Epithelial cell of proximal tubule (primary cell): ENCODE data around the gene LSG1. TPM values are rescaled to one million over a fixed set of nuclear protein-coding genes. Genes with fewer than 3 reads are reported as not detected.

Experiments
- DNase-seq: peaks from one replicate; pipeline ENCODE4 v3.0.0-alpha.2; 2011; ENCODE audit warnings: low read depth
- H3K4me3 ChIP-seq: 2 replicates; pipeline ENCODE4 v1.5.1; 2011; ENCODE audit warnings: low read depth, mild to moderate bottlenecking, low read length
- total RNA-seq: library from RNA; depleted of rRNA; stranded (reverse); fragments of >200 nt; gene quantifications from 2 replicates; pipeline ENCODE4 v1.2.3, GENCODE V29; 2015
- TF ChIP-seq, protein P1 (sequence below): conservative IDR thresholded peaks from 2 replicates; pipeline ENCODE4 v1.5.1; 2012; ENCODE audit warnings: low read depth, mild to moderate bottlenecking, low read length

The LSG1 gene
- total RNA-seq: 29.1 and 29.7 TPM in 2 replicates

DNA sequence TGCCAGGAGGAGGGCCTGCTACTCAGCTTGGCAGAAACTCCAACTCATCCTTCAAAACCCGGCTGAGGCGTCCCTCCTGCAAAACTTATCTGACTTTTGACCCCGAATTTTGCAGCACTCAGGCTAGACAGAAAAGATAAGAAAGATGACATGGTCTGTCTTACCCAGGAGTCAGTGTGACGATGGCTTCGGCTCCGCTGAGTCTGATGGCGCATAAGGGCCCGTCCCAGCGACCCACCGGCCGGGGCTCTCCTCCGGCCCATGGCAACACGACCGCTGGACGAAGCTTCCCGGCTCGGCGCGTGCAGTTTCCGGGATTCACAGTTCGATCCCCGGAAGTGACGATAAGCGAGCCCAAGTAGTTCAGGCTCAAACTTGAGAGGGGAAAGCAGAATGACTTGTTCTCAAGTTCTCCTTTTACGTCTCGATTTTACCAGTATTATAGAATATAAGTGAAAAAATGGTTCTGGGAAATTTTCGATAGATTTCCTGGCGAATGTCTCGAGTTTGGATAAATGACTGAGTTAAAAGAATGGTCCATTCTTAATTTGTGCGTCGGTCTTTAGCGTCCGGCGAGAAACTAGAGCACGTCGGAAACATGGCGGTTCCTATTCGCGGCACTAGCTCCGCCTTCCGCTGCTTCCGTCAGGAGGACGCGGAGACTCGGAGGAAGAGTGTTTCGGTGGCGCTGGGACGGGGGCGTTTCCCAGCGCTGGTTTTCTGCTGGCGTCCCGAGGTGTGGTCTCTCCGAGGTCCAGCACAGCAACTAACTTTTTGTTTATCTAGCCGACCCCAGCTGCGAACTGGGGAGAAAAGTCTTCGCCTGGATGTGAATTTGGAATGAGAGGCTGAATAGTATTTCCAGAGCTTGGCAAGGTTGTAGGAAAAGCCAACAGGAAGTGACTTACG, at the start of gene LSG1:
TSS of gene LSG1 (minus strand) at position 292 of the 909 bp plus-strand sequence. CDS start at position 263, 29 bp downstream.
- DNase-seq: peak; percentile 87
- H3K4me3 ChIP-seq: peak within 1 kb of the TSS; percentile 100

DNA sequence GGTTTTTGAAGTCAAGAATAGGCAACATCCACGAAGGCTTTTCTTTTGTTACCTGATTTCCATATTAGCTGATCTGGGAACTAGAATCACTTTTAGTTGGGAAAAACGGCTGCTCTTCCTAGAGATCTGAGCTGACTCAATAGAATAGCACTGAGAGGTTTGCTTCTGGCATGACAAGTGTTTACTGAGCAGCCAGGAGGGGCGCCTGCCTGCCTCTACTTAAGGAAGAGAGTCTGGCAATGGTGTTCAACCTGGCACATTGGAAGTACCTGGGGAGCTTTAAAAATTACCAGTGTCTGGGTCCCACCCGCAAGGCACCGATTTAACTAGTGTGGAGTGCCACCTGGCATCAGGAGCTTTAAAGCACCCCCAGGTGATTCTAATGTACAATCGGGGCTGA, 48.1 kb upstream of the LSG1 start:
- no peak overlapping the region for H3K4me3 ChIP-seq
- no peak for DNase-seq
- TF ChIP-seq, protein P1, sequence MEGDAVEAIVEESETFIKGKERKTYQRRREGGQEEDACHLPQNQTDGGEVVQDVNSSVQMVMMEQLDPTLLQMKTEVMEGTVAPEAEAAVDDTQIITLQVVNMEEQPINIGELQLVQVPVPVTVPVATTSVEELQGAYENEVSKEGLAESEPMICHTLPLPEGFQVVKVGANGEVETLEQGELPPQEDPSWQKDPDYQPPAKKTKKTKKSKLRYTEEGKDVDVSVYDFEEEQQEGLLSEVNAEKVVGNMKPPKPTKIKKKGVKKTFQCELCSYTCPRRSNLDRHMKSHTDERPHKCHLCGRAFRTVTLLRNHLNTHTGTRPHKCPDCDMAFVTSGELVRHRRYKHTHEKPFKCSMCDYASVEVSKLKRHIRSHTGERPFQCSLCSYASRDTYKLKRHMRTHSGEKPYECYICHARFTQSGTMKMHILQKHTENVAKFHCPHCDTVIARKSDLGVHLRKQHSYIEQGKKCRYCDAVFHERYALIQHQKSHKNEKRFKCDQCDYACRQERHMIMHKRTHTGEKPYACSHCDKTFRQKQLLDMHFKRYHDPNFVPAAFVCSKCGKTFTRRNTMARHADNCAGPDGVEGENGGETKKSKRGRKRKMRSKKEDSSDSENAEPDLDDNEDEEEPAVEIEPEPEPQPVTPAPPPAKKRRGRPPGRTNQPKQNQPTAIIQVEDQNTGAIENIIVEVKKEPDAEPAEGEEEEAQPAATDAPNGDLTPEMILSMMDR: no peak

More for the DNA sequence above, at the start of gene LSG1:
- TF ChIP-seq, protein P1: no peak

DNA sequence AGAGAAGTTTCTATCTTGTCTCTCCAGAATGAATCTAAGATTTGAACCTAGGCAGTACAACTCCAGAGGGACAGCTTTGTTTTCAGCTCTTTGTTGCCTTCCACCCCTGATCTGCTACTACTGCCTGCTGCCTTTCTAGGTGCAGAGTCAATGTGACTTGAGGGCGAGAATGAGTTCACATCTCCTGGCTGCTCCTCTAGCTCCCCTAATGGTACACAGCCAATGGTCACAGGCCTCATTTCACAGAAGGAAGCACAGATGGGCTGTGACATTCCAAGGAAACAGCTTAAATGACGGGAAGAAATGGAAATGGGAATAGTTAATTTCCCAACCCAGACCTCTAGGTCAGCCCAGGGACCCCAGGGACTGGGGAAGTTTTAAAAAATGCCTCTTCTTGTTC, 46.1 kb upstream of the LSG1 start:
- TF ChIP-seq, protein P1: no peak
- H3K4me3 ChIP-seq: no peak overlapping the region
- DNase-seq: no peak

DNA sequence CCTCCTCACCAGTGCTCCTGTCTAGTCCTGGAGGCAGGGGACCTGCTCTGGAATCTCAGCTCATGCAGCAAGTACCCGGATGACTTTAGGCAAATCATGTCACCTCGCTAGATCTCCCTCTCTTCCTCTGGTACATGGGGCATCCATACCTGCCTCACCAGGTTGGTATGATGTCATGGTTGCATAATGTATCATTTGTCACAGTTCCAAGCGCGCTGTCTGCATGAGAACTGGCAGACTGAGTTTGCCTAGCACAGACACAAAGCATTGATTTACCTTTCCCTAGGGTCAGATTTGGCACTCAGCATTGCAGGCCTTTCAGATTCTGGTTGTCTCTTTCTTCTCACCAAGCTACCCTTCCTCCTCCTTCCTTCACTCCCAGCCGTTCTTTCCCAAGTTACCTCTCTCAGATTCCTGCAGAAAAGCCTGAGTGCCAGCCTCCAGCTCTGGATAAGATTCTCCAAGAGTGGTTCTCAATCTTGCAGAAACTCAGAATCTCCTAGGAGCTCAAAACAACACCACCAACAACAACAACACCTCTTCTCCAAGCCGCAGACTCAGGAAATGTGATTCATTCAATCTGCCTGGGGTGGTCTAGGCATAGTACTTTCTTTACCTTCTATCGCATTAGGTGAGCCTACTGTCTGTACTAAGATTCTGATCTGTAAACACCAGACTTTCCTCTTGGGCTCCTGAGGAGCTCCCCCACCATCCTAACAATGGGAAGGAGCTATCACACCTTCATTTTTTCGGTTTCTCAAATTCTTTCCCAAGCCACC, 43.2 kb upstream of the LSG1 start:
- TF ChIP-seq, protein P1: no peak
- DNase-seq: no peak
- no peak overlapping the region for H3K4me3 ChIP-seq

DNA sequence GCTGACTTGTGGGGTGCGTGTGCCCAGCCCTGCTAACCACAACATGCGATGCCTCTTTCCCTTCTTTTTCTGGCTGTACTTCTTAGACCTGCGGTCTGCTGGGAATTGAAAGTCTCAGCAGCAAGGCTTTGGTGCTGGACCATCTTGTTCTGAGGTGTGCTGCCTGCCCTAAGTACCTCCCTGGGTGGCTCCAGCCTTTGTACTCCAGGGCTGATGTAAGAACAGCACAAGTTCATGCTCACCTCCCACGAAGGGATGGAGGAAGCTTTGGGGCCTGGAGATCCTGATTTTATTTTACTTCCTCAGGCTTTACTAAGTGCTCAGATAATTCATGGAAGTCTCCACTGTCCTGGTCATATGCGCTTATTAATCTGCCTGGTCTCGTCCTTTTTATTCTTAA, 42.6 kb upstream of the LSG1 start:
- H3K4me3 ChIP-seq: no peak overlapping the region
- no peak for DNase-seq
- TF ChIP-seq, protein P1: no peak

DNA sequence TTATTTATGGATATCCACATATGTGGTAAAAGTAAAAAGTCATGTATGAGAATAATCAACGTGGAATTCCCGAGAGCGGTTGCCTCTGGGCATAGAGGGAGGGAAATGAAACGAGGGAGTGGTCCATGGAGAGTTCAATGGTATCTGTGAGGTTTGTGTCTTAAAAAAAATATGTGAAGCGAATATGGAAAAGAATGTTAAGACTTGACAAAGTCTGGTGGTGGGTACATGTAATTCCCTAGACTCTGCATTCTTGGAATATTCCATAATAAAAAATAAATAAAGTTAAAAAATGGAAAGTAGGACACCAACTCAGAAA, 42.1 kb upstream of the LSG1 start:
- no peak overlapping the region for H3K4me3 ChIP-seq
- no peak for DNase-seq
- TF ChIP-seq, protein P1: no peak
